Astrocyte of the hippocampus (primary cell): Measurements from ENCODE around the gene PGM3.

Experiments used
- DNase-seq: peaks from one replicate; pipeline ENCODE4 v3.0.0; 2011; ENCODE audit warnings: low read depth, low spot score

Gene PGM3

GRCh38 chr6:83119742-83120300, 73.2 kb downstream of the PGM3 start:
- DNase-seq: no peak

- DNase-seq: no peak
These were observed 75.3 kb downstream of the PGM3 start for GRCh38 chr6:83117802-83118201.
